HG03175 (cell line): ENCODE results near the gene RASGRP2.

Experiments used
- ATAC-seq: cut with Tn5 transposase; IDR thresholded peaks from one replicate; pipeline ENCODE4 v1.9.1; 2021; ENCODE audit warnings: mild to moderate bottlenecking, moderate library complexity; ENCODE audit not compliant: unreplicated experiment

RASGRP2 gene

GRCh38 chr11:64742087-64742888 lies 1.7 kb downstream of the RASGRP2 start:
- peak; percentile 5 for ATAC-seq

- ATAC-seq, result no peak
Measured at GRCh38 chr11:64741375-64742086, 2.4 kb downstream of the RASGRP2 start.

GRCh38 chr11:64739871-64740270 lies 4.1 kb downstream of the RASGRP2 start:
- ATAC-seq, result no peak

GRCh38 chr11:64736654-64737053 lies 7.3 kb downstream of the RASGRP2 start:
- no peak for ATAC-seq

- no peak for ATAC-seq
Measured at GRCh38 chr11:64735725-64736259, 8.2 kb downstream of the RASGRP2 start.

GRCh38 chr11:64734811-64735724 lies 8.9 kb downstream of the RASGRP2 start:
- no peak for ATAC-seq

- no peak for ATAC-seq
Measured at GRCh38 chr11:64731601-64732000, 12.3 kb downstream of the RASGRP2 start.

- ATAC-seq, result no peak
Measured at GRCh38 chr11:64729851-64730382, 14.0 kb downstream of the RASGRP2 start.

- no peak for ATAC-seq
Measured at GRCh38 chr11:64728757-64729365, 15.1 kb downstream of the RASGRP2 start.

GRCh38 chr11:64726867-64727530 lies 16.9 kb downstream of the RASGRP2 start:
- no peak for ATAC-seq

- ATAC-seq, result no peak
Measured at GRCh38 chr11:64726211-64726641, 17.7 kb downstream of the RASGRP2 start.

- ATAC-seq, result no peak
Measured at GRCh38 chr11:64724863-64725532, 18.9 kb downstream of the RASGRP2 start.

- no peak for ATAC-seq
Measured at GRCh38 chr11:64723907-64724862, 19.8 kb downstream of the RASGRP2 start.

GRCh38 chr11:64723117-64723906 lies 20.6 kb downstream of the RASGRP2 start, which contains the start of gene NRXN2:
TSS of gene NRXN2 (minus strand) at chr11:64723197. CDS start at chr11:64713699, 9,498 bp downstream.
- peak; percentile 83 for ATAC-seq

- ATAC-seq, result no peak
Measured at GRCh38 chr11:64722141-64723065, 21.5 kb downstream of the RASGRP2 start.

- no peak for ATAC-seq
Measured at GRCh38 chr11:64721359-64721699, 22.6 kb downstream of the RASGRP2 start.
